ENCODE results near the gene TH. TPM values are rescaled to one million over a fixed set of nuclear protein-coding genes. Genes with fewer than 3 reads are reported as not detected.
A peak's percentile ranks its signal among the peaks of the same experiment; 100 is the strongest.

TH gene
- total and polyA plus RNA-seq, 9 of the 15 experiments (the other 6 are each of a cell fraction or from before 2014, with no cell fraction given) = not detected

DNA sequence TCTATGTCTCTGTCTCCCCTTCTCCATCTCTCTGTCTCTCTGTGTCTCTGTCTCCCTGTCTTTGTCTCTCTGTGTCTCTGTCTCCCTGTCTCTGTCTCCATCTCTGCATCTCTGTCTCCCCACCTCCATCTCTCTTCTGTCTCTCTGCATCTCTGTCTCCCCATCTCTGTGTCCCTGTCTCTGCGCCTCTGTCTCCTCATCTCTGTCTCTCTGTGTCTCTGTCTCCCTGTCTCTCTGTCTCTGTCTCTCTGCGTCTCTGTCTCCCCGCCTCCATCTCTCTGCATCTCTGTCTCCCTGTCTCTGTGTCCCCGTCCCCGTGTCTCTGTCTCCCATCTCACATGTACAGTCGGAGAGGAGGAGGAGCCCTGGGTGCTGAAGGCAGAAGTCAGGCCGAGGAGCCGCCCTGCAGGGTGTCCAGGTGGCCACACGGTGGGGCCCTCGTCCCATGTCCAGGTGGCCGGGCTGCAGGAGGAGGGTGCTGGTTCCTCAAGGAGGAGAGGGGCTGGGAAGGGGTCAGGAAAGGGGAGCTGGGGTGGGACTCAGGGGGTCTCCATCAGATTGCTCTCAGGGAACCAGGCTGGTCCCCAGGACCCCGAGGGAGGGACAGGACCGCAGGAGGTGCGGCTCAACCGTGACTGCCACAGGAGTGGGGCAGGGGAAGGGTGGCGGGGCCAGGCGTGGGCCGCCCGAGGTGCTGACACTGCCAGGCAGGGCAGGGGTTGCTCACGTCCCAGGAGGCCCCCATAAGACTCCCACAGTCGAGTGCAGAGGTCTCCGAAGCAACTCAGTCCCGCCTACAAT is 25.6 kb upstream of the TH start:
- peak; percentile 77 for FAIRE-seq
- Histone ChIP-seq H4K20me1 (replicated peaks; ENCODE audit: control insufficient read depth, insufficient read depth, low read length) (peaks cover 4% of the 10 kb centered on the region), H3K4me2 (ENCODE audit: insufficient read depth, low read length) (no peak overlapping the region), H3K9ac (ENCODE audit: insufficient read depth in 1 of 2, low read depth in 2 of 2, low read length in 2 of 2) (no peak overlapping the region), H3K27me3 (ENCODE audit: control insufficient read depth in 2 of 2, insufficient read depth in 2 of 2, low read length in 2 of 2) (peaks cover 0 to 32% of the 10 kb centered on the region in 2 experiments; a peak in 2 of 5 replicates), H3K4me3 (no peak overlapping the region), H3K4me1 (replicated peaks in 1 of 2; ENCODE audit: control insufficient read depth in 2 of 2, insufficient read depth in 2 of 2, low read length in 2 of 2) (peaks cover 2 to 70% of the 10 kb centered on the region in 2 experiments; a peak in 3 of 5 replicates), H2AFZ (ENCODE audit: low read depth, low read length) (no peak overlapping the region), H3K36me3 (ENCODE audit: control insufficient read depth, insufficient read depth, low read length) (no peaks in the 10 kb centered on the region), H3K9me1 (ENCODE audit: control insufficient read depth, insufficient read depth, low read length) (no peaks in the 10 kb centered on the region), H3K79me2 (ENCODE audit: control insufficient read depth, insufficient read depth, low read length) (no peaks in the 10 kb centered on the region), H3K9me3 (replicated peaks; ENCODE audit: control insufficient read depth, insufficient read depth, low read depth, low read length) (no peaks in the 10 kb centered on the region), H3K27ac (ENCODE audit: extremely low read depth, low read depth, low read length) (no peak overlapping the region)
- intact Hi-C loops (cut with micrococcal nuclease) = loop anchor here (1.0 to 10.0 kb wide), 3 partner anchors 102 to 338 kb away; no protein-coding TSS in a partner anchor
- ChIA-PET CTCF (ENCODE audit: low intra/inter-chr PET ratio) (interaction anchor here (0.8 to 3.2 kb wide), 6 partner anchors 13 to 223 kb away, joined by 3 to 41 read pairs (median 5); no protein-coding TSS in a partner anchor), POLR2A (no interaction called here)
- BruUV-seq (replicated peaks) = no TSS peak
- WGBS (ENCODE audit: insufficient coverage, low coverage, missing lambda C conversion rate) = 12% methylated on average over 10 of the region's 23 CpGs
- peak; percentile 93 for ATAC-seq
- in situ Hi-C loops (cut with MboI) = no loop called here
- DNase-seq (ENCODE audit: extremely low read depth in 1 of 4, low spot score in 3 of 4) = peak; percentile 82 to 86 (median 84)
- TF ChIP-seq ZEB2 (IDR thresholded peaks at IDR 0.05) (no peak), ZFPM2 (CRISPR knock-in tag; IDR thresholded peaks at IDR 0.05) (no peak), NRF1 (conservative IDR thresholded peaks at IDR 0.05 in 1 of 2, IDR thresholded peaks at IDR 0.05 in 1 of 2) (no peak), ATF4 (CRISPR knock-in tag; IDR thresholded peaks at IDR 0.05) (no peak), IFI16 (CRISPR knock-in tag; IDR thresholded peaks at IDR 0.05) (no peak), BCL6 (CRISPR knock-in tag; IDR thresholded peaks at IDR 0.05) (no peak), MAZ (CRISPR knock-in tag; conservative IDR thresholded peaks at IDR 0.05 in 1 of 2, IDR thresholded peaks at IDR 0.05 in 1 of 2) (peak; percentile 49 to 60; a peak in 2 of 4 replicates), ZNF232 (CRISPR knock-in tag; IDR thresholded peaks at IDR 0.05) (no peak), ZNF696 (CRISPR knock-in tag; conservative IDR thresholded peaks at IDR 0.05) (no peak), ATF1 (CRISPR knock-in tag; IDR thresholded peaks at IDR 0.05) (no peak), ATF1 (tag; IDR thresholded peaks at IDR 0.05) (no peak), SNIP1 (IDR thresholded peaks at IDR 0.05; ENCODE audit: low read depth) (no peak), ID3 (CRISPR knock-in tag; IDR thresholded peaks at IDR 0.05) (no peak), ID3 (tag; IDR thresholded peaks at IDR 0.05) (no peak), BCOR (IDR thresholded peaks at IDR 0.05) (peak; percentile 67; the same call in 1 of the 2 replicates), ZBTB2 (IDR thresholded peaks at IDR 0.05) (no peak)
- TF ChIP-seq, protein P1, sequence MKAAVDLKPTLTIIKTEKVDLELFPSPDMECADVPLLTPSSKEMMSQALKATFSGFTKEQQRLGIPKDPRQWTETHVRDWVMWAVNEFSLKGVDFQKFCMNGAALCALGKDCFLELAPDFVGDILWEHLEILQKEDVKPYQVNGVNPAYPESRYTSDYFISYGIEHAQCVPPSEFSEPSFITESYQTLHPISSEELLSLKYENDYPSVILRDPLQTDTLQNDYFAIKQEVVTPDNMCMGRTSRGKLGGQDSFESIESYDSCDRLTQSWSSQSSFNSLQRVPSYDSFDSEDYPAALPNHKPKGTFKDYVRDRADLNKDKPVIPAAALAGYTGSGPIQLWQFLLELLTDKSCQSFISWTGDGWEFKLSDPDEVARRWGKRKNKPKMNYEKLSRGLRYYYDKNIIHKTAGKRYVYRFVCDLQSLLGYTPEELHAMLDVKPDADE (conservative IDR thresholded peaks at IDR 0.05; ENCODE audit: control insufficient read depth, low read depth, low read length) = no peak
- TF ChIP-seq, protein P2, sequence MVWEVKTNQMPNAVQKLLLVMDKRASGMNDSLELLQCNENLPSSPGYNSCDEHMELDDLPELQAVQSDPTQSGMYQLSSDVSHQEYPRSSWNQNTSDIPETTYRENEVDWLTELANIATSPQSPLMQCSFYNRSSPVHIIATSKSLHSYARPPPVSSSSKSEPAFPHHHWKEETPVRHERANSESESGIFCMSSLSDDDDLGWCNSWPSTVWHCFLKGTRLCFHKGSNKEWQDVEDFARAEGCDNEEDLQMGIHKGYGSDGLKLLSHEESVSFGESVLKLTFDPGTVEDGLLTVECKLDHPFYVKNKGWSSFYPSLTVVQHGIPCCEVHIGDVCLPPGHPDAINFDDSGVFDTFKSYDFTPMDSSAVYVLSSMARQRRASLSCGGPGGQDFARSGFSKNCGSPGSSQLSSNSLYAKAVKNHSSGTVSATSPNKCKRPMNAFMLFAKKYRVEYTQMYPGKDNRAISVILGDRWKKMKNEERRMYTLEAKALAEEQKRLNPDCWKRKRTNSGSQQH (CRISPR knock-in tag; IDR thresholded peaks at IDR 0.05) = peak; percentile 67; the same call in 1 of the 2 replicates

Measured in K562 (cell line).